AG08396 (cell line): ENCODE results near the gene MRPS18B.
"Not testable (repeated sequence)": the region's sequence is repeated elsewhere in the genome, so short reads cannot be mapped to it uniquely, and the experiment has no call there.

ENCODE experiments used
- DNase-seq: peaks from one replicate; pipeline ENCODE4 v3.0.0; 2012; ENCODE audit warnings: low spot score, mixed read lengths

MRPS18B gene

GRCh38 chr6:30643656-30644055 is 26.0 kb downstream of the MRPS18B start:
- no peak for DNase-seq

GRCh38 chr6:30644769-30645168 is 27.1 kb downstream of the MRPS18B start:
- no peak for DNase-seq

- DNase-seq: no peak
Measured at GRCh38 chr6:30645989-30646388, 28.3 kb downstream of the MRPS18B start.

DNA sequence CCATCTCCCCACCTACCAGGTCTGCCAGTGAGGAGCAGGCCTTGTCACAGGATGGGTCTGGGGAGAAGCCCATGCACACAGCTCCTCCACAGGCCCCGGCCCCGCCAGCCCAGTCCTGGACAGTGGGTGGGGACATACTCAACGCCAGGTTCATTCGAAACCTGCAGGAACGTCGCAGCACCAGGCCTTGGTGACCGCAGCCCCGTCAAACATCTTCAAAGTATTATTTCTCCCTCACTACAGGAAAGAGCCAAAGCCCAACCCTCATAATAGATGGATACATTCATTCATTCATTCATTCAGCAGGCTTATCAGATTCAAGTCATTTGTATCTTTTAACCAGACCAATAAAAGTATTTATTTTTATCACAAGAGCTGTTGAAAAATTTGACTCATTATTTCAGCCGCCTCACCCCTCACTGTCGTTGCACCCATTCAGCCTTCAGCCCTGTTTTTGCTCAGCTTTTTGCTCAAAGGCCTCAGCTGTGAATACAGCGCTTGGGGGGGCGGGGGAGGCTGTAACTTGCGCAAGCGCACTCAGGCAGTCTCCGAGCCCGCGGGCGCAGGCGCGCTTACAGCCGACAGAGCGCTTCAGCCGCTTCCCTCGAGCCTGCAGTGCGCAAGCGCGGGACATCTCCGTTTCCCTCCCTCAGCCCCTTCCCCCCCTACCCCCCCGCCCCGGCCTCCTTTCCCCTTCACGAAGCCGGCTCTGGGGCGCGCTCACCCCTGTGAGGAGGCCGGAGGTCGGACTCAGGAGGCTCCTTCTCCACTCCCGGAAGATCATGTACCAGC is 29.0 kb downstream of the MRPS18B start, which contains the start of gene C6orf136:
Gene C6orf136 (plus strand): TSS at position 684 of the 792 bp plus-strand sequence. CDS start 99 bp downstream, at position 783.
- peak; percentile 99 for DNase-seq

DNA sequence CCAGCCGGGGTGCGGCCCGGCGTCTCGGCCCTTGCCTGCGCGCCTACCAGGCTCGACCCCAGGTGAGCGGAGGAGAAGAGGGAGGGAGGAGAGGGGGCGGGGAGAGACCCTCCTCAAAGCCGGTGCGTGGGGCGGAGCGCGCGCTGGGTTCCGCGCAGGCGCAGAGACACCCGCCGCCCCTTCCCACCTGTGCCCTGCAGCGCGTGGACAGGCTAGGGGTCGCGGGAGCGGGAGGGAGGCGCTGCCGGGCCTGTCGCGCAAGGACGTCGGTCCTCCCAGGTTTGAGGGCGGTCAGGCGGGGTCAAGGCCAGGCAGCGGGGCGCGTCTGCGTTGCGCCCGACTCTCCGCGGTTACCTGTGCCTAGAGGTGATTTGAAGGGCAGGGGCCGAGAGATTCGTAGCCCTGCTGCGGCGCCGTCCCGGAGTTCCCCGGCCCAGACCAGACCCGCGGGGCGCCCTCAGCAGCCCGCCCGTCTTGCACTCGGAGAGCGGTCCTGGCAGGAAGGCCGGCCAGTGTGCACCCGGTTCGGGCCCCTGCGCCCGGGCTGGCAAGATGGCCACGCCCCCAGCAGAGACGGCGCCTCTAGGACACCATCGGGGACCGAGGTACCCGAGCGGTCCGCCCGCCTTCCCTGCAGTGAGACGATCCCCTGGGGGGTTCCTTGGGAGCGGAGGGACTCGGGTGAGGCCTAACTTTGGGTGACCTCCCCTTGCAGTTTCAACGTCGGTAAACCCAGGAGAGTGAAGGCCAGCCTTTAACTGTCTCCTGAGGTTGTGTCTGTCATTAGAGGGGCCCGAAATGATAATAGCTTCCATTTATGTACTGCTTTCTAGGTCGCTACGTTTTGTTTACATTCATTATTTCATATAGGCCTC is 29.8 kb downstream of the MRPS18B start:
- DNase-seq: peak; percentile 84

DNA sequence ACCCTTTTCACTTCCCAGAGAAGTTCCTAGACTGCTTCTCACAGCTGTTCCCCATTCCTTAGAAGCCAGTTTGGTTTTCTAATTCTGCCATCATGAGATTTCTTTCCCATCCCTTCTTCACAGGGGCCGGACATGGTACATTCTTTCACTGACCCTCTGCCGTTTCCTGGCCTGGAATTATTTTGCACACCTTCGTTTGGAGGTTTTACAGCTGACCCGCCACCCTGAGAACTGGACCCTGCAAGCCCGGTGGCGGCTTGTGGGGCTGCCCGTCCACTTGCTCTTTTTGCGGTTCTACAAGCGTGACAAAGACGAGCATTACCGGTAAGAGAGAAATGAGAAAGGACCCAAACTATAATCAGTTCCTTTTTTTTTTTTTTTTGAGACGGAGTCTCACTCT is 33.5 kb downstream of the MRPS18B start:
- no peak for DNase-seq

DNA sequence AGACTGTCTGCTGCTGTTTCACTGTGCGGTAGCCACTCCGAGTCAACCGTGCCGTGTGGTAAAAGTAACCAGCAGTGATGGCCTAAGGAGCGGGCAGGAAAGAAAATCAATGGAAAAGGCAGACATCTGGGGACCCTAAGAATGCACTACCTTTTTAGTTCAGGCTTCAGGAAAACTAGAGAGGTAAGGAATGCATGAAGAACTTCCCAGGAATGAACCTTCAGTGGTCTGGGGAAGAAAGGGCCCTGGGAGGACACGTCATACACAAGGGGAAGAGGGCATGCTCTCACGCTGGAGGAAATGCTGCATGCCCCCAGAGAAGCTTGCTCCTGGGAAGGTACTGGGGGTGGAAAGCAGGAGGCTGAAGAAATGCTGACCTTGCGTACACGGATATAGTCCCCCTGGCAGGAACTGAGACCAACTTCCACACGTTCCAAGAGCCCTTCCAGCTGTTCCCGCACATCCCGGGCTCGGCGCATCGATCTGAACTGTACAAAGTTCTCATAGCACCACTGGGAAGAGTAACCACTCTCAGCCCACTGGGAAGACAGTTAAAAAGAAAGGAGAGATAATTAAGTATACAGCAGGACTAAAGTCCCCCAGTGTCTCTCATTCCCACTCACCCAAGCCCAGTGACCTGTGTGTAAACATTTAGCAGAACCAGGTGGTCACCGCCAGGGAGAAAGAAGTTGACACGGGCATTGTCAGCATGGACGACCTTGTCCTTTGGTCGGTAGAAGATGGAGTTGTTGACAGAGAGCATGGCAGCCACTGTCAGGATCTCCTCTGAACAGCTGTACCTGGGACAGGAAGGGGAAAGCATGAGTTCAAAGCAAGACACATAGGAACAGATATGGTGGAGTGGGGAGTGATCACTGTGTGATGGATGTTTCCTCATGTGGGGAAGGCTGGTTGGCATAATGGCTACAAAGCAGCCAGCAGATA is 37.4 kb downstream of the MRPS18B start:
- DNase-seq: no peak

DNA sequence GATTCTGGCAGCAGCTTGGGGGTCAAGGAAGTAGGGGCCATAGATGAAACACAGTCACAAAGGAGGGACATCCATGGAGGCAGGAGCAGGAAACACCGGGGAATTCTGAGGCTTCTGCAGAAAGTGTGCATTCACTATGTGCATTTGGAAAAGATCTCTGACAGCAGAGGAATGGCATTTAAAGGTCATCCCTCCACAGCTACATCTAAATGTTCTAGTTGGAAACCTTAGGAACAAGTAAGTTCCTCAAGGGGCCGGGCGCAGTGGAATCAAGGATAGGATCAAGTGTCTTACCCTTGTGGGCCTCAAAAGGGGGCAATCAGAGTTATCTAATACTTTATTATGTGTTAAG is 38.1 kb downstream of the MRPS18B start:
- DNase-seq: no peak

DNA sequence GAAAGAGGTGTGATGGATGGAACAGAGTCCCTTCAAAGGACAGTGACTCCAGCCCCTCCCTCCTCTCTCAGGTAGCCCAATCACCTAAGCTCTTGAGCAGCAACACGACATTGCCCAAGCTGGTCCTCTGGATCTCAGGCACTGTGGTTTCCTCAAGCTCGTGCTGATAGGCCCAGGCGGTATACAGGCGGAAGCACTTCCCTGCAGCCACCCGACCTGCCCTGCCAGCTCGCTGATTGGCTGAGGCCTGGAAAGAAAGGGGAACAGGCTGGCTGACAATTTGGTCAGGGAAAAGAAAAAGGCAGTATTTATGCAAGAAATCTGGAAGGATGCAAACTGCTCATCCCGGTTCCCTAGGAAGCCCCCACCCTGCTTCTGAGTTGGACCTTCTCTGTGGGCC is 38.9 kb downstream of the MRPS18B start:
- DNase-seq: no peak

GRCh38 chr6:30657454-30657853 is 39.8 kb downstream of the MRPS18B start:
- no peak for DNase-seq

DNA sequence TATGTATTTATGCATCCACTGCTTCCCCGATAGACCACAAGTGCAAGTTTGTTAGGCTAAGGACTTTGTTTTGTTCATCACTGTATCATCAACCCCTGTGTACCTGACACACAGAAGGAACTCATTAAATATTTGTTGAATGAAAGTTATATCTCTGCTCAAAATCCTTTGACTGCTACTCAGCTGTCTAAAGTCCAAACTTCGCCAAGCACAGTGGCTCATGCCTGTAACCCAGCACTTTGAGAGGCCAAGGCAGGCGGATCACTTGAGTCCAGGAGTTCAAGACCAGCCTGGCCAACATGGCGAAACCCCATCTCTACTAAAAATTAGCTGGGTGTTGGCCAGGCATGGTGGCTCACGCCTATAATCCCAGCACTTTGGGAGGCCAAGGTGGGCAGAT is 40.3 kb downstream of the MRPS18B start:
- not testable (repeated sequence) for DNase-seq

DNA sequence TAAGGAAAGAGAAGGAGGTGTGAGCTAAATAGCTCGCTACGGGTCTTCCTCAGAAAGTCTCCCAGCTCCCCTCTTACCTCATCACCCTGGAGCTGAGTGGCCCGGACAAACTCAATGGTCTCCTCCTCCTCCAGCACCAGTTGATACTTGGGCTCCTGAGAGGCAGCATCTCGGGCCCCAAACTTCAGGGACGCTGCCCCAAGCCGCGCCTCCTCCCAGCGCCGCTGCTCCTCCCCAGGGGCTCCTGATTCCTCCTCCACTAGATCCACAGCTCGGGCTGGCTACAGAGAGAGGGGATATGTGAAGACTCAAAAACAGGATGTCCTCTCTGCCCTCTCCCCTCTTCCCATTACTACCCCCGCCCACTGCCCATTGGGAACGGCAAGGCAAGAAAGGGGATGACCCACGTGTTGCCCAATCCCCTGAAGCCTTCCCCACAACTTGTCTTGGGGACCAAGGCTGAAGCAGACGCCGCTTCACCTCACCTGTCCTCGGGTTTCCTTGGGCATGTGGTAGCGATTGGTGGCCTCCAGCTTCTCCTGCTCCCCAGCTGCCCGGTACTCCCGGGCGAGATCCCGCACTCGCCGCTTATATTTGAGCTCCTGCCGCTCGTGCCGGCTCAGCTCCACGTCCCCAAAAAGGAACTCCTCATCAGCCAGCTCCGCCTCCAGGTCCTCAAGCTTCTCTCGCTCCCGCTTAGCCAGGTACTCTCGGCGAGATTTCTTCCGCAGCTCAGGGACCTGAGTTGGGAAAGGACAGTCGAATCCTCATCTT is 47.5 kb downstream of the MRPS18B start:
- DNase-seq: no peak

GRCh38 chr6:30666300-30666699 is 48.7 kb downstream of the MRPS18B start:
- not testable (repeated sequence) for DNase-seq

GRCh38 chr6:30670760-30671527 is 53.3 kb downstream of the MRPS18B start:
- DNase-seq: no peak

DNA sequence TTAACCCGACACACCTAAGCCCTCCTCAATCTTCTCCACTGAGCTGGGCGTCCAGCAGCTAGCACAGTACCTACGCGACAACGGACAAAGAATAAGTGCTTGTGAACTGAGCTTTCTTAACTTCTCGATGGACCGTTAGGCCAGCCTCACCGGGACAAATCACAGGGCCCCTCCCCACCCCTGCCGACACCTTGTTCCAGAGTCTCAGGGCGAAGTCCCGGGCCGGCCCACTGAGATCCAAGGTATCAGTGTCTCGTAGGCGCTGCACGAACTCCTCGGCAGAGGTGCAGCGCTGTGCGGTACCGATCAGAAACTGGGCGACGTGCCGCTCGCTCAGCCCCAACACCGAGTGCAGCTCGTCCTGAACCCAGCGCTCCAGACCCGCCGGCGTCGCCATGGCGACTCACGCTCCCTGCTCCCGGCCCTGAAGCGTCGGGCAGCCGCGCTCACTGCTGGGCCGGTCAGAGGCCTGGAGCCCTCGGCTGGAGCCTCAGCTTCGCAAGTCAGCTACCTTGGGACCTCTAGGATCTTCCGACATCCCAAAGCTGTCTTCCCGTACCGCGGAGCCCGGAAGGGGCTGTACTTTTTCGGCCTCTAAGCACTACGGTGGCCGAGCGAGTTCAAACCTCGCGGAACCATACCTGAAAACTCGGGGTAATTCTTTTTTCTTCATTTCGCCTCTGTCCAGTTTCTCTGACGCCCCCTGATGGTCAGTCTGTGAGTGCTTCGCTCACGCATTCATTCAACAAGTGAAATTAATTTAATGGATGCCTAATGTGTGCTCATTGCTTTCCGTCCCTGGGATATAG is 55.0 kb downstream of the MRPS18B start, which contains the start of gene DHX16:
Gene DHX16 (minus strand): TSS at position 562 of the 809 bp plus-strand sequence. CDS start 165 bp downstream, at position 397.
- peak; percentile 94 for DNase-seq
